ENCODE results near the gene NRXN3. TPM values are rescaled to one million over a fixed set of nuclear protein-coding genes. Genes with fewer than 3 reads are reported as not detected.

The NRXN3 gene
- total and polyA plus RNA-seq, 5 donors from 2014 or later = not detected

DNA sequence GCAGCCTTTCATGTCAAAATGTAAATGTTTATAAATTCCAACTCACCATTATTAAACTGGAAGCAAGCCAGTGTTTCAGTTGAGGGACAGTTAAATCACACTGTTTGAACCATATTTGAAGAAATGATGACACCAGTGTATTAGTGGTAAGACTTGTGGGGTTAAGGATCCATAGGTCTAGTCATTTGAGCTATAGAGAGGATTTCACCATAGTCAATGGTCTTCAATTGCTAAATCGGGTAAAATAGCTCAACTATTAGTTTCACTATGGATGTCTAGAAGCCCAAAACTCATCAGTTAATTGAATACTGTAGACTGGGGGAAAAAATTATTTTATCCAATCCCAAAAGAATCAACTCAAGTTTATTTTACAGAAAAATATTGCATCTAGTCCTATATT, 659.1 kb downstream of the NRXN3 start:
- no peaks in the 10 kb centered on the region for H3K9me3 ChIP-seq (ENCODE audit: control insufficient read depth in 2 of 2, low read length in 2 of 2)
- no peaks in the 10 kb centered on the region for H3K4me1 ChIP-seq (ENCODE audit: control insufficient read depth, insufficient read depth, low read length, poor library complexity, severe bottlenecking)
- H3K36me3 ChIP-seq (ENCODE audit: control insufficient read depth, insufficient read depth, low read length) = no peaks in the 10 kb centered on the region
- no peak overlapping the region for H3K27ac ChIP-seq (ENCODE audit: insufficient read depth, low read length, poor library complexity, severe bottlenecking)
- Mint-ChIP-seq H3K27ac (no peak overlapping the region), H3K9me3 (peaks cover 0 to 6% (median 0%) of the 10 kb centered on the region in 7 donors), H3K36me3 (no peaks in the 10 kb centered on the region), H3K4me3 (no peak overlapping the region), H3K4me1 (no peaks in the 10 kb centered on the region), H3K27me3 (peaks cover 4% of the 10 kb centered on the region)
- no peak overlapping the region for H3K4me3 ChIP-seq (ENCODE audit: low read depth, low read length)
- H3K27me3 ChIP-seq (ENCODE audit: control insufficient read depth, insufficient read depth, low read length) = no peaks in the 10 kb centered on the region
- no peak for ATAC-seq (ENCODE audit: low read depth in 2 of 2)
- no peak for DNase-seq

GRCh38 chr14:78834766-78835451, 664.7 kb downstream of the NRXN3 start:
- Histone ChIP-seq H3K4me3 (ENCODE audit: low read depth, low read length) (no peak overlapping the region), H3K4me1 (ENCODE audit: control insufficient read depth, insufficient read depth, low read length, poor library complexity, severe bottlenecking) (no peaks in the 10 kb centered on the region), H3K9me3 (ENCODE audit: control insufficient read depth in 2 of 2, low read length in 2 of 2) (no peaks in the 10 kb centered on the region), H3K27me3 (ENCODE audit: control insufficient read depth, insufficient read depth, low read length) (no peaks in the 10 kb centered on the region), H3K27ac (ENCODE audit: insufficient read depth, low read length, poor library complexity, severe bottlenecking) (no peak overlapping the region), H3K36me3 (ENCODE audit: control insufficient read depth, insufficient read depth, low read length) (no peaks in the 10 kb centered on the region)
- H3K4me1 Mint-ChIP-seq = no peaks in the 10 kb centered on the region
- H3K27me3 Mint-ChIP-seq = peaks cover 4% of the 10 kb centered on the region
- ATAC-seq (ENCODE audit: low read depth in 2 of 2) (no peak), DNase-seq (no peak)
- no peak overlapping the region for H3K4me3 Mint-ChIP-seq
- peak overlapping the region in 1 of 3 donors; percentile 62 for H3K27ac Mint-ChIP-seq
- H3K36me3 Mint-ChIP-seq = no peaks in the 10 kb centered on the region
- peaks cover 0 to 6% (median 0%) of the 10 kb centered on the region in 7 donors for H3K9me3 Mint-ChIP-seq

DNA sequence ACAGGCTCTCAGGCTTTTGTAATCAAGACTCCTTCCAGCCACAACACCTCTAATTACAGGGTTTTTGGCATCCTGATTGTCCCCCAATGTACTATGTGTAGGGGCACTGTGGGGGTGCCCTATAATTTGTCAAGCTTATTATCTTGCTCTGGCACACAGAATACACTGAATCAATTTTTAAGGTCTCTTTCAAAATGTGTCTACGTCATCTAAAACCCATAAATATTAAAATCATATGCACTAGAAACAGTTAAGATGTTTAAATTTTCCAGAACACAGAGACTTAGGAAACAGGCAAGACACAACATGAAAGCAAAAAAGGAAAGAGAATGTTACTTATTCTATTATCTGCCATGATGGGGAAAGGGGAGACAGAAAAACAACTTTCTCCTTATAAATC, 665.7 kb downstream of the NRXN3 start:
- H3K9me3 ChIP-seq (ENCODE audit: control insufficient read depth in 2 of 2, low read length in 2 of 2) = no peaks in the 10 kb centered on the region
- H3K4me1 ChIP-seq (ENCODE audit: control insufficient read depth, insufficient read depth, low read length, poor library complexity, severe bottlenecking) = no peaks in the 10 kb centered on the region
- DNase-seq (no peak), ATAC-seq (ENCODE audit: low read depth in 2 of 2) (no peak)
- Mint-ChIP-seq H3K36me3 (no peaks in the 10 kb centered on the region), H3K27ac (no peak overlapping the region), H3K9me3 (peaks cover 0 to 6% (median 0%) of the 10 kb centered on the region in 7 donors), H3K27me3 (peaks cover 4% of the 10 kb centered on the region), H3K4me1 (no peaks in the 10 kb centered on the region), H3K4me3 (no peak overlapping the region)
- H3K4me3 ChIP-seq (ENCODE audit: low read depth, low read length) = no peak overlapping the region
- H3K36me3 ChIP-seq (ENCODE audit: control insufficient read depth, insufficient read depth, low read length) = no peaks in the 10 kb centered on the region
- no peak overlapping the region for H3K27ac ChIP-seq (ENCODE audit: insufficient read depth, low read length, poor library complexity, severe bottlenecking)
- H3K27me3 ChIP-seq (ENCODE audit: control insufficient read depth, insufficient read depth, low read length) = no peaks in the 10 kb centered on the region

DNA sequence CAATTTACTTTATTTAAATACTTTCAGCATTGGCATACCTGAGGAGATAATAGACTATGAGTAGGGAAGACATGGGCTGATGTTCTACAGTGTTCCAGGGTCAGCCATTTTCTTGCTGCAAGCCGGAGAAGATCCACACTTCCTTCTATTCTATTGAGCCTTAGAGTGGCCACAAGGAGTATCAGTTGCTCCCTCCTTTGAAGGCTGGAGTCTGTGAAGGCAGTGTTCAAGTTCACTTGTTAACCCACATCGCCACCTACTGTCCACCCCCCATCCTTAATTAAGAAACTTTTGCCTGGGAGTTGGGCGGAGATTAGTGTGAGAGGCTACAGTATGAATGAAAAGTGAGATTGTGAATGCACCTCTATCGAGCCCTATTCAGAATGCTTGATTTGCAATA, 666.6 kb downstream of the NRXN3 start:
- Histone ChIP-seq H3K36me3 (ENCODE audit: control insufficient read depth, insufficient read depth, low read length) (no peaks in the 10 kb centered on the region), H3K27me3 (ENCODE audit: control insufficient read depth, insufficient read depth, low read length) (no peaks in the 10 kb centered on the region), H3K27ac (ENCODE audit: insufficient read depth, low read length, poor library complexity, severe bottlenecking) (no peak overlapping the region), H3K9me3 (ENCODE audit: control insufficient read depth in 2 of 2, low read length in 2 of 2) (no peaks in the 10 kb centered on the region), H3K4me3 (ENCODE audit: low read depth, low read length) (no peak overlapping the region), H3K4me1 (ENCODE audit: control insufficient read depth, insufficient read depth, low read length, poor library complexity, severe bottlenecking) (no peaks in the 10 kb centered on the region)
- Mint-ChIP-seq H3K4me3 (peak overlapping the region in 1 of 4 donors; percentile 82), H3K9me3 (peaks cover 0 to 6% (median 0%) of the 10 kb centered on the region in 7 donors), H3K36me3 (no peaks in the 10 kb centered on the region), H3K4me1 (no peaks in the 10 kb centered on the region), H3K27ac (no peak overlapping the region), H3K27me3 (peaks cover 4% of the 10 kb centered on the region)
- DNase-seq (peak in 1 of 3 donors; percentile 38), ATAC-seq (ENCODE audit: low read depth in 2 of 2) (no peak)

- H3K27me3 ChIP-seq (ENCODE audit: control insufficient read depth, insufficient read depth, low read length) = no peaks in the 10 kb centered on the region
- H3K9me3 ChIP-seq (ENCODE audit: control insufficient read depth in 2 of 2, low read length in 2 of 2) = no peaks in the 10 kb centered on the region
- Mint-ChIP-seq H3K4me1 (no peaks in the 10 kb centered on the region), H3K9me3 (peaks cover 0 to 3% (median 0%) of the 10 kb centered on the region in 7 donors), H3K36me3 (no peaks in the 10 kb centered on the region), H3K27me3 (no peaks in the 10 kb centered on the region), H3K4me3 (no peak overlapping the region), H3K27ac (no peak overlapping the region)
- no peaks in the 10 kb centered on the region for H3K4me1 ChIP-seq (ENCODE audit: control insufficient read depth, insufficient read depth, low read length, poor library complexity, severe bottlenecking)
- no peaks in the 10 kb centered on the region for H3K36me3 ChIP-seq (ENCODE audit: control insufficient read depth, insufficient read depth, low read length)
- H3K4me3 ChIP-seq (ENCODE audit: low read depth, low read length) = no peak overlapping the region
- DNase-seq = no peak
- H3K27ac ChIP-seq (ENCODE audit: insufficient read depth, low read length, poor library complexity, severe bottlenecking) = no peak overlapping the region
- no peak for ATAC-seq (ENCODE audit: low read depth in 2 of 2)
These were observed 668.8 kb downstream of the NRXN3 start for GRCh38 chr14:78838959-78839358.

- Histone ChIP-seq H3K27ac (ENCODE audit: insufficient read depth, low read length, poor library complexity, severe bottlenecking) (no peak overlapping the region), H3K4me3 (ENCODE audit: low read depth, low read length) (no peak overlapping the region), H3K36me3 (ENCODE audit: control insufficient read depth, insufficient read depth, low read length) (no peaks in the 10 kb centered on the region), H3K27me3 (ENCODE audit: control insufficient read depth, insufficient read depth, low read length) (no peaks in the 10 kb centered on the region), H3K9me3 (ENCODE audit: control insufficient read depth in 2 of 2, low read length in 2 of 2) (no peaks in the 10 kb centered on the region), H3K4me1 (ENCODE audit: control insufficient read depth, insufficient read depth, low read length, poor library complexity, severe bottlenecking) (no peaks in the 10 kb centered on the region)
- H3K36me3 Mint-ChIP-seq = no peaks in the 10 kb centered on the region
- peaks cover 0 to 3% (median 0%) of the 10 kb centered on the region in 7 donors for H3K9me3 Mint-ChIP-seq
- H3K4me3 Mint-ChIP-seq = no peak overlapping the region
- H3K27ac Mint-ChIP-seq = no peak overlapping the region
- no peaks in the 10 kb centered on the region for H3K4me1 Mint-ChIP-seq
- H3K27me3 Mint-ChIP-seq = no peaks in the 10 kb centered on the region
- no peak for ATAC-seq (ENCODE audit: low read depth in 2 of 2)
- DNase-seq = no peak
These were observed 670.7 kb downstream of the NRXN3 start for GRCh38 chr14:78840898-78841297.

DNA sequence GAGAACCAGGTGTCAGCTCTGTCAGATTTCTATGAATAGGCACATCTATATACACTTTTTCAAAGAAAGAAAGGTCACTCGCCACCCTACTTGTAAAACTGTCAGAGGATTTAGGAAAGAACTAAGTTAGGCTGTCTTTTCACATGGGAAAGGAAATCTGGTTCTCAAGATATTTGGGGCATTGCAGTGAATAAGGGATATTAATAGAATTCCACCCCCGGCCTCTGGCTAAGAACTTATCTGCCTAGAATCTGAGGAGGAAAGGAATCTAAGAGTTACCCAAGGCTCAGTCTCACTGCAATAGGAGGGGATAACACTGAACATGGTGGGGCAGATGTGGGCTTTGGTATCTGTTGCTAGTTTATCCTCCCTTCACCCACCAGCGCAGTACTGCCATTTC, 677.6 kb downstream of the NRXN3 start:
- H3K4me3 ChIP-seq (ENCODE audit: low read depth, low read length) = no peak overlapping the region
- no peak overlapping the region for H3K27ac Mint-ChIP-seq
- no peaks in the 10 kb centered on the region for H3K9me3 ChIP-seq (ENCODE audit: control insufficient read depth in 2 of 2, low read length in 2 of 2)
- H3K36me3 Mint-ChIP-seq = no peaks in the 10 kb centered on the region
- peaks cover 0 to 1% (median 0%) of the 10 kb centered on the region in 7 donors for H3K9me3 Mint-ChIP-seq
- no peaks in the 10 kb centered on the region for H3K4me1 ChIP-seq (ENCODE audit: control insufficient read depth, insufficient read depth, low read length, poor library complexity, severe bottlenecking)
- H3K36me3 ChIP-seq (ENCODE audit: control insufficient read depth, insufficient read depth, low read length) = no peaks in the 10 kb centered on the region
- ATAC-seq (ENCODE audit: low read depth in 2 of 2) = no peak
- H3K27me3 Mint-ChIP-seq = no peaks in the 10 kb centered on the region
- no peaks in the 10 kb centered on the region for H3K4me1 Mint-ChIP-seq
- no peak for DNase-seq
- H3K4me3 Mint-ChIP-seq = no peak overlapping the region
- no peaks in the 10 kb centered on the region for H3K27me3 ChIP-seq (ENCODE audit: control insufficient read depth, insufficient read depth, low read length)
- no peak overlapping the region for H3K27ac ChIP-seq (ENCODE audit: insufficient read depth, low read length, poor library complexity, severe bottlenecking)

DNA sequence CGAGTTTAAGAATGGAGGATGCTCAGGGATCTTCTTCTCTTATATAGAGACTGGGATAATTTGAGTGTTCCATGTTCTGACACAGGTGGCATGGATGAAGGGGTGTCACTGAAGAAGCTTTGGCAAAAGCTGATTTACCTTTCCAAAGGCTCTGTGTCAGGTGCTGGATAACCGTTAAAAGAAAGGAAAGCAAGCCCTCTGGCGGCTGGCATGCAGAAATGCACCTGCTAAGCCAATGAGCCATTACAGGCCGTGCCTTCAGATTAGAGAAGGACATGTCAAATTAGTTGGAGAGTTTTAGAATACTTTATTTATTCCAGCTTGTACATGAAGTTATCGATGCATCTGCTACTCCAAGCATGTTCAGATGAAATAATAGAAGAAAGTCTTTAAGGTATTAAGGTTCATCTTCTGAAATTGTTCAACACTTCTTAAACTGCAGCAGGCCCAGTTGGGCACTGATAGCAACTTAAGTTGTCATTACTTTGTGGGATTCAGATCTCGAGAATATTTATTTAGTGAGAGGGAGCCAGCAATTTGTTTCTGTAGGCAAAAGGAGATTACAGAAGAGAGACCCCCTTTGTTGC, 678.2 kb downstream of the NRXN3 start:
- H3K4me1 Mint-ChIP-seq = no peaks in the 10 kb centered on the region
- DNase-seq (peak in 2 of 3 donors; percentile 1 to 29), ATAC-seq (ENCODE audit: low read depth in 2 of 2) (no peak)
- H3K9me3 ChIP-seq (ENCODE audit: control insufficient read depth in 2 of 2, low read length in 2 of 2) = no peaks in the 10 kb centered on the region
- H3K27me3 Mint-ChIP-seq = no peaks in the 10 kb centered on the region
- no peaks in the 10 kb centered on the region for H3K36me3 ChIP-seq (ENCODE audit: control insufficient read depth, insufficient read depth, low read length)
- peaks cover 0 to 1% (median 0%) of the 10 kb centered on the region in 7 donors for H3K9me3 Mint-ChIP-seq
- no peak overlapping the region for H3K4me3 Mint-ChIP-seq
- H3K36me3 Mint-ChIP-seq = no peaks in the 10 kb centered on the region
- no peak overlapping the region for H3K27ac ChIP-seq (ENCODE audit: insufficient read depth, low read length, poor library complexity, severe bottlenecking)
- no peak overlapping the region for H3K27ac Mint-ChIP-seq
- H3K4me3 ChIP-seq (ENCODE audit: low read depth, low read length) = no peak overlapping the region
- no peaks in the 10 kb centered on the region for H3K4me1 ChIP-seq (ENCODE audit: control insufficient read depth, insufficient read depth, low read length, poor library complexity, severe bottlenecking)
- no peaks in the 10 kb centered on the region for H3K27me3 ChIP-seq (ENCODE audit: control insufficient read depth, insufficient read depth, low read length)

Measured in CD4-positive, CD25-positive, alpha-beta regulatory T cell (primary cell).